Dendritic cell treated with granulocyte-macrophage colony-stimulating factor and Interleukin-4, amounts not matched to agents 40 ng/mL and 50 ng/mL, for 4 days (primary cell): ENCODE data around the gene NIPAL3.
A peak's percentile ranks its signal among the peaks of the same experiment; 100 is the strongest.

Source experiments
- H3K27ac Mint-ChIP-seq: one replicate; pipeline ENCODE4 v1.8.0; 2022; ENCODE audit warnings: mild to moderate bottlenecking, mixed read lengths
- H3K27me3 Mint-ChIP-seq: one replicate; pipeline ENCODE4 v1.8.0; 2022; ENCODE audit warnings: mild to moderate bottlenecking, mixed read lengths
- H3K36me3 Mint-ChIP-seq: one replicate; pipeline ENCODE4 v1.8.0; 2022; ENCODE audit warnings: low read depth, mixed read lengths
- H3K4me1 Mint-ChIP-seq: one replicate; pipeline ENCODE4 v1.8.0; 2022; ENCODE audit warnings: low read depth, mixed read lengths
- H3K4me3 Mint-ChIP-seq: one replicate; pipeline ENCODE4 v1.8.0; 2022; ENCODE audit warnings: mild to moderate bottlenecking, moderate library complexity, mixed read lengths
- H3K9me3 Mint-ChIP-seq: one replicate; pipeline ENCODE4 v1.8.0; 2022; ENCODE audit warnings: mixed read lengths
- intact Hi-C: fragments of 100-400 bp; cut with micrococcal nuclease; formaldehyde crosslinking; loops from one replicate; pipeline ENCODE4 v1.15.0; 2022

Gene NIPAL3

DNA sequence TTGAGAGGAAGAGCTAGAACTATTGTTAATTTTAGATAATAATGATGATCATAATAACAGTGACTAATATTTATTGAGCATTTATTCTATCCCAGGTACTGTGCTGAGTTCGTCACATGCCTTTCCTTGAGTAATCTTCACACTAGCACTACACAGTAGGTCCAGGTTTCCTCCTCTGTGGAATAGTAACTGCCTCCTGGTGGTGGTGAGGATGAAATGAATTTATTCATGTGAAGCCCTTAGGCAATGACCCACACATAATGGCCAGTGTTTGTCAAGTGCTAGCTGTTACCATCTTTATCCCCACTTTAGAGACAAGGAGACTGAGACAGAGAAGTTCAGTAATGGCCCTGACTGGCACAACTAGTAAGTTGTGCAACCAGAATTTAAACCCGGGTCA is 5.9 kb downstream of the NIPAL3 start:
- Mint-ChIP-seq H3K9me3 (no peaks in the 10 kb centered on the region), H3K4me1 (peaks cover 32% of the 10 kb centered on the region), H3K4me3 (no peak overlapping the region), H3K27me3 (no peaks in the 10 kb centered on the region), H3K27ac (no peak overlapping the region), H3K36me3 (peaks cover 48% of the 10 kb centered on the region)
- intact Hi-C loops = no loop called here

DNA sequence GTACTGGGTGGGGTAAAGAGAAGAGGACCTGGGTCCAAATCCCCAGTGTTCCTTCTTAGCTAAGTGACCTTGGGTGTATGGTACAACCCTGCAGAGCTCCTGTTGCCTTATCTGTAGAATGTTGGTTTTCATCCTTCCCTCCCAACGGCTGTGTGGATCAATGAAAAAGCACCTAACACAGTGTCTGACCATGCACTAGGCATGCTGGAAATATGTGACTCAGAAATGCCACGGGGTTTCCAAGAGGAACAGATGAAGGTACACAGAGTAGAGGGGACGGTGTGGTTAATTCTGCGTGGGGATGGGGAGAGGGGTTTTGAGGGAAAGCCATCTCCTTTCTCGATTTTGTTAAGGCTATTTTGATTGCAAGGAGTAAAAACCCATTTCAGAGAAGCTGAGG is 8.6 kb downstream of the NIPAL3 start:
- no peaks in the 10 kb centered on the region for H3K9me3 Mint-ChIP-seq
- H3K4me3 Mint-ChIP-seq = no peak overlapping the region
- H3K36me3 Mint-ChIP-seq = peaks cover 54% of the 10 kb centered on the region
- no peaks in the 10 kb centered on the region for H3K27me3 Mint-ChIP-seq
- peaks cover 9% of the 10 kb centered on the region for H3K4me1 Mint-ChIP-seq
- H3K27ac Mint-ChIP-seq = no peak overlapping the region
- intact Hi-C loops = no loop called here

DNA sequence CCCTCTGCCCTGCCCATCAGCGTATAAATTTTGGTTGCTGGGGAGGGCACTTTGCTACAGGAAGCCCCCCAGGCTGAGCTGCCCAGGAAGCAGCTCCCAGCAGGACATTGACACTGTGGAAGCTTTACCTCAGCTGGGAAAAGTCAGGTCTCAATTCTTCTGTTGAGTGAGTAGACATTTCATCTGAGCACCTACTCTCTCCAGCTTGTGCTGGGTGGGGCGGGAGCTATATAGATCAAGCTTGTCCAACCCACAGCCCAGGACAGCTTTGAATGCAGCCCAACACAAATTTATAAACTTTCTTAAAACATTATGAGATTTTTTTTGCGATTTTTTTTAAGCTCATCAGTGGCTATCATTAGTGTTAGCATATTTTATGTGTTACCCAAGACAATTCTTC is 9.4 kb downstream of the NIPAL3 start:
- H3K9me3 Mint-ChIP-seq = no peaks in the 10 kb centered on the region
- intact Hi-C loops = no loop called here
- no peaks in the 10 kb centered on the region for H3K27me3 Mint-ChIP-seq
- H3K4me3 Mint-ChIP-seq = no peak overlapping the region
- no peak overlapping the region for H3K27ac Mint-ChIP-seq
- peaks cover 46% of the 10 kb centered on the region for H3K36me3 Mint-ChIP-seq
- H3K4me1 Mint-ChIP-seq = peaks cover under 1% of the 10 kb centered on the region

DNA sequence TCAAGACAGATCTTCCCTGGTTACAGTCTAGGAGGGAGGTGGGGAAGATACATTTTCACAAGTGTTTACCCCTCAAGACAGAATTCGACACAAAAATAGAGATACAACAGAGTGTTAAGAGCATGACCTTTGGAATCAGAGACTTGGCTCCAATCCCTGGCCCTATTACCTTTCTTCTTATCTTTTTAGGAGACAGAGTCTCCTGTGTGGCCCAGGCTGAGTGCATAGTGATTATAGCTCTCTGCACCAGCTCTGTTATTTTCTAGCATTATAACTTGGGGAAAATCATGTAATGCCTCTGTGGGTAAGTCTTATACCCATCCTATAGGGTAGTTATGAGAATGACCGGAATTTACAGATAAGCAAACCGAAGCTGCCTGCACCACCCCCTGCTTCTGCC is 9.8 kb downstream of the NIPAL3 start:
- H3K36me3 Mint-ChIP-seq = peaks cover 44% of the 10 kb centered on the region
- H3K4me1 Mint-ChIP-seq = no peaks in the 10 kb centered on the region
- H3K27ac Mint-ChIP-seq = no peak overlapping the region
- no peak overlapping the region for H3K4me3 Mint-ChIP-seq
- no peaks in the 10 kb centered on the region for H3K9me3 Mint-ChIP-seq
- intact Hi-C loops = no loop called here
- H3K27me3 Mint-ChIP-seq = no peaks in the 10 kb centered on the region

DNA sequence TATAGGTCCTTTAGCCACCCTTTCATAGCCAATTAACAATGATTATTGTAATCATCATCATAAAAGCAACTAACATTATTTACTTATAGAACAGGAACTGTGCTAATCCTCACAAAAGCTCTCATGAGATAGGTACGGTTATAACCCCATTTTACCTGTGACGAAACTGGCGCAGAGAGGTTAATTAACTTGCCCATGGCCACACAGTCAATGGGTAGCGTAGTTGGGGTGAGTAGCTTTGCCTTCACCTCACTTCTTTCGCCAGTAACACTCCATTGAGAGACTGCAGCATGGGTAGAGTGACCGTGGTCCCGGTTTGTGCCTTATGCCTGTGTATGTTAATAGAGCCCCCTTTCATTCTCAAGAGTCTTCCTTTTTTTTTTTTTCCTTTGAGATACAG is 10.3 kb downstream of the NIPAL3 start:
- Mint-ChIP-seq H3K36me3 (peaks cover 43% of the 10 kb centered on the region), H3K4me1 (no peaks in the 10 kb centered on the region), H3K9me3 (no peaks in the 10 kb centered on the region), H3K4me3 (no peak overlapping the region), H3K27ac (no peak overlapping the region), H3K27me3 (no peaks in the 10 kb centered on the region)
- intact Hi-C loops = no loop called here

DNA sequence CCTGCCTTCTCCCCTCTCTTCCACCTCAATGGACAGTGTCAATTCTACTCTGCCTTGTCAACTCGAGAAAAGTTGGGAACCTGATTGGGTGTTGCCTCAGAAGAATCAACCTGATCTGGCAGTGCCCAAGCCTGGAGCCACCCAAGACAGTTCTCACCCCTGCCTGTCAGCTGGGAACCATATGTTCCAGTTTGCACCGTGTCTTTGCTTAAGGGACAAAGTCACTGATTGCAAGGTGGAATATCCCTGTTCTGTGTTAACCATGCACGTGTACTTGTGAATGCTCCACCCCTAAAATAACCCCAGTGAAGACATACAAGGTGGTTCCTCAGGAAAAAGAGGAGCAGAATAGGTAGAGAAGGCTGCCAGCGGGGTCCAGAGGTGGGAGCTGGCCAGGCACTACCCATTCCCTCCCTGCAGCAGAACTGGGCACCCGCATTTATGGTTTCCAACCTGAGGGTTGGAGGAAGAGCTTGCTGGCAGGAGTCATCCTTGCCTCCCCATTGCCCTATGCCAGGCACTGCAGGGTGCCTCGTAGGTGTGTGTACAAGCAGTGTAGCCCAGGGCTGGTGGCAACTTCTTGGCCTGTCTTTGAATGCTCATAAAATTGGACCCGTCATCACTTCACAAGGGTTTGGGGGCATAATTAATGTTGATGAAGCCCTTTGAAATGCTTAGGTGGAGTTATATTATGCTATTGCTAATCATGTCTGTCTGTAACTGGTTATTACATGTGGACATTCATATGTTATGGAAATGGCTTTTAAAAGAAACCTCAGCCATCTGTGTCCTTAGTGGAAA is 11.3 kb downstream of the NIPAL3 start:
- intact Hi-C loops = no loop called here
- H3K4me1 Mint-ChIP-seq = peaks cover 6% of the 10 kb centered on the region
- no peaks in the 10 kb centered on the region for H3K27me3 Mint-ChIP-seq
- H3K36me3 Mint-ChIP-seq = peaks cover 34% of the 10 kb centered on the region
- H3K9me3 Mint-ChIP-seq = no peaks in the 10 kb centered on the region
- no peak overlapping the region for H3K4me3 Mint-ChIP-seq
- H3K27ac Mint-ChIP-seq = no peak overlapping the region

DNA sequence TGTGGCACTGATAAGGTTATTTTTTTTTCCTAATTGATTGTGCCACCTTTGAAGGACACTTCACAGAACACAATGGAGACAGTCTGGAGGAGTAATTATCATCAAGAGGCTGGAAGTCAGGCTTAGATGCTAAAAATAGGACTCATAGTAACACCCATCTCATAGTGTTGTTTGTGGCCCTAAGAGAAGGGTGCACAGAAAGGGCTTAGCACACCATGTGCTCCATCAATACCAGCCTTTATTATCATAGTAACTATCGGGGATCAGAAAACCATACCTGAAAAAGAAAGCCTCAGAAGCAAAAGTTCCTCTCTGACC is 11.9 kb downstream of the NIPAL3 start:
- Mint-ChIP-seq H3K4me1 (peaks cover 6% of the 10 kb centered on the region), H3K36me3 (peaks cover 28% of the 10 kb centered on the region), H3K27me3 (no peaks in the 10 kb centered on the region), H3K9me3 (no peaks in the 10 kb centered on the region), H3K4me3 (no peak overlapping the region), H3K27ac (no peak overlapping the region)
- intact Hi-C loops = no loop called here

DNA sequence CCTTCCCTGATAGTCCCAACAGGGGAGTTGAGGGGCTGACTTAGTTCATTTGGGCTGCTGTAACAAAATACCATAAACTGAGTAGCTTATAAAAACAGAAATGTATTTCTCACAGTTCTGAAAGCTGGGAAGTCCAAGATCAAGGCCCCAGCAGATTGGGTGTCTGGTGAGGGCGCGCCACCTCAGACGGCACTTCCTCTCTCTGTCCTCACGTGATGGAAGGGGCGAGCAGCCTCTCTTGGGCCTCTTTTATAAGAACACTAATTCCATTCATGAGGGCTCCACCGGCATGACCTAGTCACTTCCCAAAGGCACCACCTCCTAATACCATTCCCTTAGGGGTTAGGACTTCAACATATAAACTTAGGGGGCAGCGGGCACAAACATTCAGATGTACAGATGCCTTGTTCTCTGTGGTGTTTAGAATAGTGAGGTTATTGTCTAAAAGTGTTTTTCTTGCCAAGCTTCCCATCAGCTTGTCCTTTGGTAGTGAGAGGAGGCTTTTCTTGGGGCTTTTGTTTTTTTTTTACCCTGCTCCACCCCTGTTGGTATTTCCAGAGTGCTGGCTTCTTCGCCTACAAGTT is 20.3 kb downstream of the NIPAL3 start:
- intact Hi-C loops = no loop called here
- Mint-ChIP-seq H3K27ac (no peak overlapping the region), H3K4me1 (peaks cover 6% of the 10 kb centered on the region), H3K36me3 (peaks cover 7% of the 10 kb centered on the region), H3K4me3 (no peak overlapping the region), H3K9me3 (no peaks in the 10 kb centered on the region), H3K27me3 (no peaks in the 10 kb centered on the region)

DNA sequence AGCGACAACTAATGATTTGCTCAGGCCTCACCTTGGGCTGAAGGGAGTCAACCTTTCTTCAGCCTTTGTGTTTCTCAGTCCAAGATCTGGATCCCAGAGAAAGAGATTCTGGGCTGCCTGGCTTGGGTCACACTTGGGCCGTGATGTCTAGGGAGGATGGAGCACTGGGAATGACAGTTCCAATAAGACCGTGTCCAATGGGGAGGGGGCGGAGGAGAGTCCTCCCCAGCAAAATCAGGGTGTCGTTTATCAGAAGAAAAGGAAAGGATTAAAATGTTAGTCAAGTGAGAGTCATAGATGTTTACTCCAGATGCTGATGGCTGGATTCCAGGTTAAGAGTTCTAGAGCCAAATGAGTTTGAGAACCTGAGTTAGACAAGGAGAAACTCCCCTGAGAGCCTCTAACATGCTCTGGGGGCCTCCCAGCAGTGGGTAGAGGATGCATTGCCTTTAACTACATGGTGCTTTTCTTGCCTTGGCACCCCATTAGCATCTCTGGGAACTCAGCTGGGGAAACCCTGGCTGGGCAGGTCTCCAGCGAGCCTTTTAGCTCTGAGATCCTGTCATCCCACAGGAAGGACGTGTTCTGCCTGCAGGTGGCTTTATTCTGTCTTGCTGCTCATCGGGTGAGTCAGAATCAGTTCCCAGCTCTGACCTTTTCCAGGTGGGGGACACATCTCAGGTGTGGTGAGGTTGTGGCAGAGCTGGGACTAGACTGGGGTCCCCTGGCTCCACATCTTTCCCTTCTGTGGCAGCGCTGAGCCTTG is 22.2 kb downstream of the NIPAL3 start:
- H3K27ac Mint-ChIP-seq = no peak overlapping the region
- intact Hi-C loops = no loop called here
- no peaks in the 10 kb centered on the region for H3K4me1 Mint-ChIP-seq
- no peak overlapping the region for H3K4me3 Mint-ChIP-seq
- H3K9me3 Mint-ChIP-seq = no peaks in the 10 kb centered on the region
- peaks cover 20% of the 10 kb centered on the region for H3K36me3 Mint-ChIP-seq
- H3K27me3 Mint-ChIP-seq = no peaks in the 10 kb centered on the region

DNA sequence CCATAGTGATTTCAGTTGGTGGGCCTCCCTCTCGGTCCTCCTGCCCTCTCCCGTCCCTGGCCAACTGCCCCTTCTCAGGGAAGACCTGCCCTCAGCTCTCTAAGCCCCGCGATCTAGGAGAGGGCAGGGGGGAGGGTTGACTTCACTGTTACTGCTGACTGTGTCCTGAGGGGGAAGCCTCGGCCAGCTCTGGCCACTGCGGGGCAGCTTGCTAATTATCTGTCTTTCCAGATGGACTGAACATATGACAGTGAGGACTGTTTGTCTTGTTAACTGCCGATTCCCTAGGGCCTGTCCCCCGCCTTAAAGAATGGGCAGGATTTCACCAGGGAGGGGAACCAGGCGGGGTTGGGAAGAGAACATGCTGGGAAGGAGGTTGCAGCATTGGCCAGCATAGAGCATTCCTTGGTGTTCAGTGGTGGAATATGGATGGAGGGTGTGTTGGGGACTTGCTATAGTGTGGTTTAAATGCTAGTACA is 22.9 kb downstream of the NIPAL3 start:
- H3K9me3 Mint-ChIP-seq = no peaks in the 10 kb centered on the region
- peak overlapping the region; percentile 2 for H3K27ac Mint-ChIP-seq
- H3K4me3 Mint-ChIP-seq = no peak overlapping the region
- intact Hi-C loops = no loop called here
- H3K36me3 Mint-ChIP-seq = peaks cover 20% of the 10 kb centered on the region
- H3K4me1 Mint-ChIP-seq = no peaks in the 10 kb centered on the region
- H3K27me3 Mint-ChIP-seq = no peaks in the 10 kb centered on the region

DNA sequence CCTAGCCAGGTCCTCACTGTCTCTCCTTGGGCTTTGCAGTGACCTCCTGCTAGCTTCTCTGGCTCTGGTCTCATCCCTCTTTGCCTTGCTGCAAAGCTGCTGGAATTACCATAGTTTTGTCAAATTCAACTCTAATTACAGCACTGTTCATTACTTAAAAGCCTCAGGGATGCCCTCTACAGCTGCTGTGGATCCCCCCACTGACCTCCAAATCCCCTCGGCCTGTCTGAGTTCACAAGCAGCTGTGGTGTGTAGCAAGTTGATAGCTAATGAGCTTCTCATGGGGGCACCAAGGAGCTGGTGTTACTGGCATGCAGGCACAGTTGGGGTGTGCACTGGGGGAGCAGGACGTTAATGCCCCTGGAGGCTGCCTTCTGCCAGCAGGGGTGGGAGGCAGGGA is 24.8 kb downstream of the NIPAL3 start:
- Mint-ChIP-seq H3K27me3 (no peaks in the 10 kb centered on the region), H3K36me3 (peaks cover 28% of the 10 kb centered on the region), H3K4me3 (no peak overlapping the region), H3K4me1 (no peaks in the 10 kb centered on the region), H3K27ac (no peak overlapping the region), H3K9me3 (no peaks in the 10 kb centered on the region)
- intact Hi-C loops = loop anchor here (10.0 kb wide), 1 partner anchor 84 kb away; no protein-coding TSS in a partner anchor

DNA sequence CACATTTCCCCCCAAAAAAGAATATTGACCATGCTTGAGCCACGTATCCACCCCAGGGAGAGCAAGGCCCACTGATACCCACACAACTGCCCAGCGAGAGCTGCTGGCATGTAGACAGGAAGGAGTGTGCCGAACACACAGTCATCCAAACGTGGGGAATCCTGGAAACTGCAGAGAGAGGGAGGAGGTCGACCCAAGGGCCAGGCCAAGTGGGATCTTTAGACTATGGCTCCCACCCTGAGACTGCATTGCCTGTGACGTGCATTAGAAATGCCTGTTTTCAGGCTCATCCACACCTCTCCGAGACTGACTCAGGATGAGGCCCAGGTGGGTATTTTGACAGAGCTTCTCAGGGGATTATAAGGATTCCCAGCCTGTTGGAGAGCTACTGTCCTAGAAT is 25.9 kb downstream of the NIPAL3 start:
- intact Hi-C loops = loop anchor here (10.0 kb wide), 1 partner anchor 83 kb away; no protein-coding TSS in a partner anchor
- no peaks in the 10 kb centered on the region for H3K4me1 Mint-ChIP-seq
- H3K9me3 Mint-ChIP-seq = no peaks in the 10 kb centered on the region
- H3K4me3 Mint-ChIP-seq = no peak overlapping the region
- peaks cover 37% of the 10 kb centered on the region for H3K36me3 Mint-ChIP-seq
- H3K27me3 Mint-ChIP-seq = no peaks in the 10 kb centered on the region
- no peak overlapping the region for H3K27ac Mint-ChIP-seq

DNA sequence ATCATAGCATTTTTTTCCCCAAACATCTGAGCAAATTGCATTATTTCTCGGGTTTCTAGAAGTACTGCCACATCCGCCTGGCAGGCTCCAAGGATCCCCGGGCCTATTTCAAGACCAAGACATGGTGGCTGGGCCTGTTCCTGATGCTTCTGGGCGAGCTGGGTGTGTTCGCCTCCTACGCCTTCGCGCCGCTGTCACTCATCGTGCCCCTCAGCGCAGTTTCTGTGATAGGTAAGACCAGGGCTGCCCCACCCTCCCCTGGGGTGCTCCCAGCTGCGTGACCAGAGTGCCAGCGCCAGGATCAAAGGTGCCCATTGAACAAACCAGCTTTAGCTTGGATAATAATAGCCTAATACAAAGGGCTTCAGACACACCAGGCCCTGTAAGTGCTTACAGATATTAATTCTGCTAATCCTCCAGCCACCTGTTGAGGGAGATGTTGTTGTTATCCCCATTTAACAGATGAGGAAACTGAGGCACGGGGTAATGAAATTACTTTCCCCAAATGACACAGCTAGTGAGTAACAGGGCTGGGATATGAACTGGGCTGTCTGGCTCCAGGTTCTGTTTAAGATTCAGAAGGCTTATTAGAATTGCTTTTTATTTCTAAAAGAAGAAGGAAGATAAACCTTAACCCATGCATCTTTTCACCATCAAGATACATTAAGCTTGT is 26.5 kb downstream of the NIPAL3 start:
- H3K27ac Mint-ChIP-seq = no peak overlapping the region
- no peak overlapping the region for H3K4me3 Mint-ChIP-seq
- no peaks in the 10 kb centered on the region for H3K4me1 Mint-ChIP-seq
- no peaks in the 10 kb centered on the region for H3K9me3 Mint-ChIP-seq
- no peaks in the 10 kb centered on the region for H3K27me3 Mint-ChIP-seq
- intact Hi-C loops = loop anchor here (10.0 kb wide), 1 partner anchor 83 kb away; no protein-coding TSS in a partner anchor
- peaks cover 44% of the 10 kb centered on the region for H3K36me3 Mint-ChIP-seq

DNA sequence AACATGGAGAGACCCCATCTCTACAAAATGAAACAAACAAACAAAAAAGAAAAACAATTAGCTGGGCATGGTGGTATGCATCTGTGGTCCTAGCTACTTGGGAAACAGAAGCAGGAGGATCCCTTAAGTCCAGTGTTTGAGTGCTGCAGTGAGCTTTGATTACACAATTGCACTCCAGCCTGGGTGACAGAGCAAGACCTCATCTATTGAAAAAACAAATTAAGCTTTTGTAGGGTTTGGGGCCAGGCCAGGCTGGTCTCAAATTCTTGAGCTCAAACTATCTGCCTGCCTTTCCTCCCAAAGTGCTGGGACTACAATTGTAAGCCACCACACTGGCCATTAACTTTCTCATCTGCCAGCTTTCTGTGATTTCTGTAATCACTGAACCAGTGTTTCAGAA is 27.2 kb downstream of the NIPAL3 start:
- no peak overlapping the region for H3K4me3 Mint-ChIP-seq
- H3K4me1 Mint-ChIP-seq = no peaks in the 10 kb centered on the region
- no peak overlapping the region for H3K27ac Mint-ChIP-seq
- peaks cover 44% of the 10 kb centered on the region for H3K36me3 Mint-ChIP-seq
- no peaks in the 10 kb centered on the region for H3K27me3 Mint-ChIP-seq
- no peaks in the 10 kb centered on the region for H3K9me3 Mint-ChIP-seq
- intact Hi-C loops = loop anchor here (10.0 kb wide), 1 partner anchor 82 kb away; no protein-coding TSS in a partner anchor
